Liver (tissue), 3 donors: ENCODE data around the gene FANCI.
"Not testable (repeated sequence)": the region's sequence is repeated elsewhere in the genome, so short reads cannot be mapped to it uniquely, and the experiment has no call there.

Experiments used
- EGR1 ChIP-seq, 2 donors: IDR thresholded peaks; 2 replicates each; pipeline ENCODE4 v1.6.1; 2016 to 2018; ENCODE audit warnings: antibody characterized with exemption in 2 of 2, low read depth in 2 of 2
- FOXA1 ChIP-seq: IDR thresholded peaks from 2 replicates; pipeline ENCODE4 v1.6.1; 2016; ENCODE audit warnings: antibody characterized with exemption
- FOXA2 ChIP-seq: IDR thresholded peaks from 2 replicates; pipeline ENCODE4 v1.6.1; 2016; ENCODE audit warnings: antibody characterized with exemption
- GABPA ChIP-seq, 2 donors: IDR thresholded peaks in 1 of 2; conservative IDR thresholded peaks in 1 of 2; 2 replicates each; pipeline ENCODE4 v1.6.1; 2016; ENCODE audit warnings: antibody characterized with exemption in 2 of 2, mild to moderate bottlenecking in 1 of 2, moderate library complexity in 1 of 2
- HNF4A ChIP-seq, 2 donors: conservative IDR thresholded peaks; 2 replicates each; pipeline ENCODE4 v1.6.1; 2016; ENCODE audit warnings: antibody characterized with exemption in 2 of 2, mild to moderate bottlenecking in 2 of 2
- RAD21 ChIP-seq, 2 donors: IDR thresholded peaks; 2 replicates each; pipeline ENCODE4 v1.6.1; 2016; ENCODE audit warnings: antibody characterized with exemption in 2 of 2, mild to moderate bottlenecking in 2 of 2
- SP1 ChIP-seq: IDR thresholded peaks from 2 replicates; pipeline ENCODE4 v1.6.1; 2018; ENCODE audit warnings: antibody characterized with exemption, mild to moderate bottlenecking
- TAF1 ChIP-seq: conservative IDR thresholded peaks from 2 replicates; pipeline ENCODE4 v1.6.1; 2016; ENCODE audit warnings: antibody characterized with exemption, mild to moderate bottlenecking
- YY1 ChIP-seq: IDR thresholded peaks from 2 replicates; pipeline ENCODE4 v1.6.1; 2016; ENCODE audit warnings: antibody characterized with exemption, mild to moderate bottlenecking
- TF ChIP-seq, protein P1 (sequence below): fragments of 150-350 bp; IDR thresholded peaks from 2 replicates; pipeline ENCODE4 v1.5.1; 2017; ENCODE audit warnings: improper control_type of control experiment, low read depth, low read length; ENCODE audit not compliant: missing input control
- TF ChIP-seq, protein P2 (sequence below): IDR thresholded peaks from 2 replicates; pipeline ENCODE4 v1.6.1; 2016; ENCODE audit warnings: antibody characterized with exemption
- TF ChIP-seq, protein P3 (sequence below): IDR thresholded peaks from 2 replicates; pipeline ENCODE4 v1.6.1; 2016; ENCODE audit warnings: antibody characterized with exemption, mild to moderate bottlenecking
- TF ChIP-seq, protein P4 (sequence below): IDR thresholded peaks from 2 replicates; pipeline ENCODE4 v1.6.1; 2016; ENCODE audit warnings: antibody characterized with exemption
- TF ChIP-seq, protein P5 (sequence below): IDR thresholded peaks from 2 replicates; pipeline ENCODE4 v1.6.1; 2016; ENCODE audit warnings: antibody characterized with exemption
- donor health status: healthy.
- donor health status: healthy.

DNA sequence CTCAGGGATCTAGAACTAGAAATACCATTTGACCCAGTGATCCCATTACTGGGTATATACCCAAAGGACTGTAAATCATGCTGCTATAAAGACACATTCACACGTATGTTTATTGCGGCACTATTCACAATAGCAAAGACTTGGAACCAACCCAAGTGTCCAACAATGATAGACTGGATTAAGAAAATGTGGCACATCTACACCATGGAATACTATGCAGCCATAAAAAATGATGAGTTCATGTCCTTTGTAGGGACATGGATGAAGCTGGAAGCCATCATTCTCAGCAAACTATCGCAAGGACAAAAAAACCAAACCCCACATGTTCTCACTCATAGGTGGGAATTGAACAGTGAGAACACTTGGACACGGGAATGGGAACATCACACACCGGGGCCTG lies 6.4 kb downstream of the FANCI start:
- TF ChIP-seq SP1; TAF1; RAD21 (IDR thresholded peaks at IDR 0.05); YY1; HNF4A (conservative IDR thresholded peaks at IDR 0.05); FOXA2; GABPA (IDR thresholded peaks at IDR 0.05 in 1 of 2, conservative IDR thresholded peaks at IDR 0.05 in 1 of 2); FOXA1; EGR1 (IDR thresholded peaks at IDR 0.05; ENCODE audit: low read depth in 2 of 2): not testable (repeated sequence)
- TF ChIP-seq, protein P1, sequence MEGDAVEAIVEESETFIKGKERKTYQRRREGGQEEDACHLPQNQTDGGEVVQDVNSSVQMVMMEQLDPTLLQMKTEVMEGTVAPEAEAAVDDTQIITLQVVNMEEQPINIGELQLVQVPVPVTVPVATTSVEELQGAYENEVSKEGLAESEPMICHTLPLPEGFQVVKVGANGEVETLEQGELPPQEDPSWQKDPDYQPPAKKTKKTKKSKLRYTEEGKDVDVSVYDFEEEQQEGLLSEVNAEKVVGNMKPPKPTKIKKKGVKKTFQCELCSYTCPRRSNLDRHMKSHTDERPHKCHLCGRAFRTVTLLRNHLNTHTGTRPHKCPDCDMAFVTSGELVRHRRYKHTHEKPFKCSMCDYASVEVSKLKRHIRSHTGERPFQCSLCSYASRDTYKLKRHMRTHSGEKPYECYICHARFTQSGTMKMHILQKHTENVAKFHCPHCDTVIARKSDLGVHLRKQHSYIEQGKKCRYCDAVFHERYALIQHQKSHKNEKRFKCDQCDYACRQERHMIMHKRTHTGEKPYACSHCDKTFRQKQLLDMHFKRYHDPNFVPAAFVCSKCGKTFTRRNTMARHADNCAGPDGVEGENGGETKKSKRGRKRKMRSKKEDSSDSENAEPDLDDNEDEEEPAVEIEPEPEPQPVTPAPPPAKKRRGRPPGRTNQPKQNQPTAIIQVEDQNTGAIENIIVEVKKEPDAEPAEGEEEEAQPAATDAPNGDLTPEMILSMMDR: not testable (repeated sequence)
- TF ChIP-seq, protein P2, sequence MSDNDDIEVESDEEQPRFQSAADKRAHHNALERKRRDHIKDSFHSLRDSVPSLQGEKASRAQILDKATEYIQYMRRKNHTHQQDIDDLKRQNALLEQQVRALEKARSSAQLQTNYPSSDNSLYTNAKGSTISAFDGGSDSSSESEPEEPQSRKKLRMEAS: not testable (repeated sequence)
- TF ChIP-seq, protein P3, sequence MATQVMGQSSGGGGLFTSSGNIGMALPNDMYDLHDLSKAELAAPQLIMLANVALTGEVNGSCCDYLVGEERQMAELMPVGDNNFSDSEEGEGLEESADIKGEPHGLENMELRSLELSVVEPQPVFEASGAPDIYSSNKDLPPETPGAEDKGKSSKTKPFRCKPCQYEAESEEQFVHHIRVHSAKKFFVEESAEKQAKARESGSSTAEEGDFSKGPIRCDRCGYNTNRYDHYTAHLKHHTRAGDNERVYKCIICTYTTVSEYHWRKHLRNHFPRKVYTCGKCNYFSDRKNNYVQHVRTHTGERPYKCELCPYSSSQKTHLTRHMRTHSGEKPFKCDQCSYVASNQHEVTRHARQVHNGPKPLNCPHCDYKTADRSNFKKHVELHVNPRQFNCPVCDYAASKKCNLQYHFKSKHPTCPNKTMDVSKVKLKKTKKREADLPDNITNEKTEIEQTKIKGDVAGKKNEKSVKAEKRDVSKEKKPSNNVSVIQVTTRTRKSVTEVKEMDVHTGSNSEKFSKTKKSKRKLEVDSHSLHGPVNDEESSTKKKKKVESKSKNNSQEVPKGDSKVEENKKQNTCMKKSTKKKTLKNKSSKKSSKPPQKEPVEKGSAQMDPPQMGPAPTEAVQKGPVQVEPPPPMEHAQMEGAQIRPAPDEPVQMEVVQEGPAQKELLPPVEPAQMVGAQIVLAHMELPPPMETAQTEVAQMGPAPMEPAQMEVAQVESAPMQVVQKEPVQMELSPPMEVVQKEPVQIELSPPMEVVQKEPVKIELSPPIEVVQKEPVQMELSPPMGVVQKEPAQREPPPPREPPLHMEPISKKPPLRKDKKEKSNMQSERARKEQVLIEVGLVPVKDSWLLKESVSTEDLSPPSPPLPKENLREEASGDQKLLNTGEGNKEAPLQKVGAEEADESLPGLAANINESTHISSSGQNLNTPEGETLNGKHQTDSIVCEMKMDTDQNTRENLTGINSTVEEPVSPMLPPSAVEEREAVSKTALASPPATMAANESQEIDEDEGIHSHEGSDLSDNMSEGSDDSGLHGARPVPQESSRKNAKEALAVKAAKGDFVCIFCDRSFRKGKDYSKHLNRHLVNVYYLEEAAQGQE: not testable (repeated sequence)
- TF ChIP-seq, protein P4, sequence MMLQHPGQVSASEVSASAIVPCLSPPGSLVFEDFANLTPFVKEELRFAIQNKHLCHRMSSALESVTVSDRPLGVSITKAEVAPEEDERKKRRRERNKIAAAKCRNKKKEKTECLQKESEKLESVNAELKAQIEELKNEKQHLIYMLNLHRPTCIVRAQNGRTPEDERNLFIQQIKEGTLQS: not testable (repeated sequence)
- TF ChIP-seq, protein P5, sequence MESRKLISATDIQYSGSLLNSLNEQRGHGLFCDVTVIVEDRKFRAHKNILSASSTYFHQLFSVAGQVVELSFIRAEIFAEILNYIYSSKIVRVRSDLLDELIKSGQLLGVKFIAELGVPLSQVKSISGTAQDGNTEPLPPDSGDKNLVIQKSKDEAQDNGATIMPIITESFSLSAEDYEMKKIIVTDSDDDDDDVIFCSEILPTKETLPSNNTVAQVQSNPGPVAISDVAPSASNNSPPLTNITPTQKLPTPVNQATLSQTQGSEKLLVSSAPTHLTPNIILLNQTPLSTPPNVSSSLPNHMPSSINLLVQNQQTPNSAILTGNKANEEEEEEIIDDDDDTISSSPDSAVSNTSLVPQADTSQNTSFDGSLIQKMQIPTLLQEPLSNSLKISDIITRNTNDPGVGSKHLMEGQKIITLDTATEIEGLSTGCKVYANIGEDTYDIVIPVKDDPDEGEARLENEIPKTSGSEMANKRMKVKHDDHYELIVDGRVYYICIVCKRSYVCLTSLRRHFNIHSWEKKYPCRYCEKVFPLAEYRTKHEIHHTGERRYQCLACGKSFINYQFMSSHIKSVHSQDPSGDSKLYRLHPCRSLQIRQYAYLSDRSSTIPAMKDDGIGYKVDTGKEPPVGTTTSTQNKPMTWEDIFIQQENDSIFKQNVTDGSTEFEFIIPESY: not testable (repeated sequence)
